ENCODE results near the gene SIX4. TPM values are rescaled to one million over a fixed set of nuclear protein-coding genes. Genes with fewer than 3 reads are reported as not detected.

SIX4 gene
- polyA plus RNA-seq, 1 donor (not counting 4 experiments of a cell fraction or from before 2014, with no cell fraction given): 4.5 TPM

- Histone ChIP-seq H3K4me1 (ENCODE audit: control insufficient read depth, extremely low read depth, insufficient read depth, low read length) (no peaks in the 10 kb centered on the region), H3K4me2 (ENCODE audit: control insufficient read depth, extremely low read depth, insufficient read depth, low read depth, low read length) (no peak overlapping the region), H3K9me1 (ENCODE audit: control insufficient read depth, extremely low read depth, insufficient read depth, low read length) (no peaks in the 10 kb centered on the region), H3K79me2 (ENCODE audit: control insufficient read depth, insufficient read depth, low read length) (no peaks in the 10 kb centered on the region), H3K9me3 (ENCODE audit: control insufficient read depth, low read depth, low read length) (no peaks in the 10 kb centered on the region), H3K4me3 (ENCODE audit: control insufficient read depth in 2 of 3, extremely low read depth in 1 of 3, insufficient read depth in 2 of 3, low read depth in 1 of 3, low read length in 3 of 3) (no peak overlapping the region), H4K20me1 (ENCODE audit: control insufficient read depth, extremely low read depth, insufficient read depth, low read length) (no peaks in the 10 kb centered on the region), H3K27ac (ENCODE audit: control insufficient read depth, insufficient read depth, low read length) (no peak overlapping the region), H2AFZ (ENCODE audit: control insufficient read depth, low read length) (no peak overlapping the region), H3K27me3 (ENCODE audit: control insufficient read depth, extremely low read depth, insufficient read depth, low read length) (no peaks in the 10 kb centered on the region), H3K9ac (ENCODE audit: control insufficient read depth, extremely low read depth, insufficient read depth, low read length) (no peak overlapping the region), H3K36me3 (ENCODE audit: control insufficient read depth in 2 of 2, extremely low read depth in 1 of 2, insufficient read depth in 2 of 2, low read length in 2 of 2) (no peaks in the 10 kb centered on the region)
- dilution Hi-C loops (cut with MboI; ENCODE audit: extremely low pct_ligation_motif_present, low sequenced_read_pairs): no loop called here
- TF ChIP-seq EZH2 (IDR thresholded peaks at IDR 0.05; ENCODE audit: low read length) (no peak), CTCF (optimal IDR thresholded peaks at IDR 0.05 in 1 of 3, IDR thresholded peaks at IDR 0.05 in 1 of 3, conservative IDR thresholded peaks at IDR 0.05 in 1 of 3; ENCODE audit: extremely low read depth in 1 of 3, insufficient read depth in 2 of 3, low read length in 3 of 3) (no peak)
- FAIRE-seq: no peak
- no peak for DNase-seq (ENCODE audit: low read depth, low spot score)
Observed at GRCh38 chr14:60679566-60680258, 44.4 kb downstream of the SIX4 start.

- no peak overlapping the region for H2AFZ ChIP-seq (ENCODE audit: control insufficient read depth, low read length)
- H3K79me2 ChIP-seq (ENCODE audit: control insufficient read depth, insufficient read depth, low read length): no peaks in the 10 kb centered on the region
- DNase-seq (ENCODE audit: low read depth, low spot score): no peak
- no peaks in the 10 kb centered on the region for H3K4me1 ChIP-seq (ENCODE audit: control insufficient read depth, extremely low read depth, insufficient read depth, low read length)
- H3K36me3 ChIP-seq (ENCODE audit: control insufficient read depth in 2 of 2, extremely low read depth in 1 of 2, insufficient read depth in 2 of 2, low read length in 2 of 2): no peaks in the 10 kb centered on the region
- no peaks in the 10 kb centered on the region for H4K20me1 ChIP-seq (ENCODE audit: control insufficient read depth, extremely low read depth, insufficient read depth, low read length)
- no peak overlapping the region for H3K4me3 ChIP-seq (ENCODE audit: control insufficient read depth in 2 of 3, extremely low read depth in 1 of 3, insufficient read depth in 2 of 3, low read depth in 1 of 3, low read length in 3 of 3)
- H3K9me3 ChIP-seq (ENCODE audit: control insufficient read depth, low read depth, low read length): no peaks in the 10 kb centered on the region
- H3K27ac ChIP-seq (ENCODE audit: control insufficient read depth, insufficient read depth, low read length): no peak overlapping the region
- no peaks in the 10 kb centered on the region for H3K27me3 ChIP-seq (ENCODE audit: control insufficient read depth, extremely low read depth, insufficient read depth, low read length)
- H3K9me1 ChIP-seq (ENCODE audit: control insufficient read depth, extremely low read depth, insufficient read depth, low read length): no peaks in the 10 kb centered on the region
- no peak for FAIRE-seq
- dilution Hi-C loops (cut with MboI; ENCODE audit: extremely low pct_ligation_motif_present, low sequenced_read_pairs): no loop called here
- no peak overlapping the region for H3K4me2 ChIP-seq (ENCODE audit: control insufficient read depth, extremely low read depth, insufficient read depth, low read depth, low read length)
- no peak overlapping the region for H3K9ac ChIP-seq (ENCODE audit: control insufficient read depth, extremely low read depth, insufficient read depth, low read length)
- TF ChIP-seq CTCF (optimal IDR thresholded peaks at IDR 0.05 in 1 of 3, IDR thresholded peaks at IDR 0.05 in 1 of 3, conservative IDR thresholded peaks at IDR 0.05 in 1 of 3; ENCODE audit: extremely low read depth in 1 of 3, insufficient read depth in 2 of 3, low read length in 3 of 3) (no peak), EZH2 (IDR thresholded peaks at IDR 0.05; ENCODE audit: low read length) (no peak)
Observed at GRCh38 chr14:60677701-60678100, 46.5 kb downstream of the SIX4 start.

Measured in keratinocyte (primary cell).